GM19043 (cell line): ENCODE measurements around the gene RAX.
"Not testable (repeated sequence)": the region's sequence is repeated elsewhere in the genome, so short reads cannot be mapped to it uniquely, and the experiment has no call there.

Experiments used
- ATAC-seq: cut with Tn5 transposase; IDR thresholded peaks from one replicate; pipeline ENCODE4 v1.9.1; 2021; ENCODE audit warnings: low read depth; ENCODE audit not compliant: unreplicated experiment

RAX gene

GRCh38 chr18:59273759-59274532 is 692 bp upstream of the RAX start:
- no peak for ATAC-seq

- no peak for ATAC-seq
These were observed 899 bp downstream of the RAX start for GRCh38 chr18:59272221-59272888.

GRCh38 chr18:59271606-59272220 is 1.5 kb downstream of the RAX start:
- ATAC-seq: no peak

- ATAC-seq: no peak
These were observed 2.5 kb downstream of the RAX start for GRCh38 chr18:59270689-59271257.

DNA sequence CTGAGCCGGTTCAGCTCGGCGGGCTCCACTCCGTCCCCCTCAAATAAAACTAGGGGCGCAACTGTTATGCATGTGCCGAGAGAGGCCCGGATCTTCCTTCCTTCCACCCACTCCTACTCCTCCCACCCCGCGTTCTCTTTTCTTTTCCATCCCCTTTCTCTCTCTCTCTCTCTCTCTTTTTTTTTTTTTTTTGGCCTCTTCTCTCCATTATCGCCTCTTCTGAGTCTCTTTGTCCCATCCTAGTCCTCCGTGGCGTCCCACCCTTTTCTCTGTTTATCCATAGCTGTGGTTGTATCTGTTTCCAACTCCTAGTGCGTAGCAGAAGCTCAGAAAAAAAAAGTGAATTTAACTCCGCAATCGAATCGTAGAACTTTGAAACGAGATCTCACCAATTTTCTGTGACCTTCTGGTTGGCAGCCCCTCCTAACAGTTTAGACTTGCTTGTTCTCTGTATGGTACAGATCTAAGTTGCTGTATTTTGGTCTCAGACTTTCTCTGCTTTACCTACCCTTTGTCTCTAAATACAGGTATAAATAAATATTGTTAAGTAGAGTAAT is 3.6 kb downstream of the RAX start:
- no peak for ATAC-seq

- no peak for ATAC-seq
These were observed 4.3 kb downstream of the RAX start for GRCh38 chr18:59268721-59269562.

GRCh38 chr18:59268127-59268720 is 5.0 kb downstream of the RAX start:
- no peak for ATAC-seq

DNA sequence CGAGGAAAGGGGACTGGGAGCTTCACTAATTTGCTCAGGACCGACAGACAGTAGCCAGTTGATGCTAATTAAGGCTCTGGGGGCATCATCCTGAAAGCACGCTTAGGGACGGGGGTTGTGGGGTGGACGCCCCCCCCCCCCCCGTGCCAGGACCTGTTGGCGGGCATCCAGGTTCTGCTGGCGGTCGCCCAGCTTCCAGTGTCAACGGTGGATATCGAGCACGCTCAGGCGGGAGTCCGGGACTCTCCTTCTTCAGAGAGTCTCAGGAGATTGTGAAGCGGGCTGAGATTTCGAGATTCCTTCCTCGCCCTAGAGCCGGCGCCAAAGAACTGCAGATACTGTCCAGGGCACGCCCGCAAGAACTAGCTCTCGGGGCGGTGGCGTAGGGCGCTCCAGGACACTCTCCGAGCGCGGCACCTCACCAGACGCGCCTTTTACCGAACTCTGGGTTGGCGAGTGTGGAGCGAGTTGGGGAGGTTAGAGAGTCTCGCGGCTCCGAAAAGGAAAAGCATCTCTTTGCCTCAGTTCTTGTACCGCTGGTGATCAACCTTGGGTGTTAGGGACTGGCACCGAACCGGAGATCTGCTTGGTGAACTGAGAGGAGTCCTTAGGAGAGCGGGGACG is 5.6 kb downstream of the RAX start:
- no peak for ATAC-seq

- ATAC-seq: no peak
These were observed 6.3 kb downstream of the RAX start for GRCh38 chr18:59266886-59267502.

GRCh38 chr18:59266459-59266858 is 6.8 kb downstream of the RAX start:
- no peak for ATAC-seq

- ATAC-seq: no peak
These were observed 7.3 kb downstream of the RAX start for GRCh38 chr18:59265974-59266369.

DNA sequence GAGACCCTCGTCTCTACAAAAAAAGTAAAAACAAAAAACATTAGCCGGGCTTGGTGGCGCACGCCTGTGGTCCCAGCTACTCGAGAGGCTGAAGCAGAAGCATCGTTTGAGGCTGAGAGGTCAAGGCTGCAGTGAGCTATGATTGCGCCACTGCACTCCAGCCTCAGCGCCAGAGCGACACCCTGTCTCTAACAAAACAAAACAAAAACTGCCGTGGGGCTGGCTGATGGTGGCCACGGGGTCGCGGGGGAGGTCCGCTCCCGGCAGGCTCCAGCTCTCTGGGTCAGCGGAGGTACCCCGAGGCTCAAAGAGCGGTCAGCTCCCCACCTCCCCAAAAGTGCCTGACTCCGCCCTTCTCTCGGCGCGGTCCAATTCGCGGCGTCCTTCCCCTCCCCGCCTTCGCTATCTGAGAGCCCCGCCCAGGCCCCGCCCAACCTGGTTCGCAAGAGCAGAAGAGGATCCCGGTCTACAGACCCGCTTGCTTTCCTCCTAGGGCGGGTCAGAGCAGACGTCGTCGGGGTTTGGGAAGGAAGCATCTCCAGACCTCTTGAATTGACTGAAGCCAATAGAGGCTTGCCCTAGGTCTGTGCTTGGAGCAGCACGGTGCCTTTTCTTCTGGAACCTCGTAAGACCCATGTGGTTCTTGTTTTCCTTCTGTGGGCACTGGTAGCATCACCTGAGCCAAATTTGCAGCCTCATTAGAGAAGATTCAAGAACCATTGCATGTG is 7.8 kb downstream of the RAX start:
- no peak for ATAC-seq

- ATAC-seq: no peak
These were observed 8.5 kb downstream of the RAX start for GRCh38 chr18:59264651-59265245.

- no peak for ATAC-seq
These were observed 9.1 kb downstream of the RAX start for GRCh38 chr18:59264121-59264571.

- ATAC-seq: no peak
These were observed 9.6 kb downstream of the RAX start for GRCh38 chr18:59263661-59264060.

DNA sequence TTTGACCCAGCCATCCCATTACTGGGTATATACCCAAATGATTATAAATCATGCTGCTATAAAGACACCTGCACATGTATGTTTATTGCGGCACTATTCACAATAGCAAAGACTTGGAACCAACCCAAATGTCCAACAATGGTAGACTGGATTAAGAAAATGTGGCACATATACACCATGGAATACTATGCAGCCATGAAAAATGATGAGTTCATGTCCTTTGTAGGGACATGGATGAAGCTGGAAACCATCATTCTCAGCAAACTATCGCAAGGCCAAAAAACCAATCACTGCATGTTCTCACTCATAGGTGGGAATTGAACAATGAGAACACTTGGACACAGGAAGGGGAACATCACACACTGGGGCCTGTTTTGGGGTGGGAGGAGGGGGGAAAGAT is 11.0 kb downstream of the RAX start:
- not testable (repeated sequence) for ATAC-seq

DNA sequence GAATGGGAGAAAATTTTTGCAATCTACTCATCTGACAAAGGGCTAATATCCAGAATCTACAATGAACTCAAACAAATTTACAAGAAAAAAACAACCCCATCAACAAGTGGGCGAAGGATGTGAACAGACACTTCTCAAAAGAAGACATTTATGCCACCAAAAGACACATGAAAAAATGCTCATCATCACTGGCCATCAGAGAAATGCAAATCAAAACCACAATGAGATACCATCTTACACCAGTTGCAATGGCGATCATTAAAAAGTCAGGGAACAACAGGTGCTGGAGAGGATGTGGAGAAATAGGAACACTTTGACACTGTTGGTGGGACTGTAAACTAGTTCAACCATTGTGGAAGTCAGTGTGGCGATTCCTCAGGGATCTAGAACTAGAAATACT is 11.4 kb downstream of the RAX start:
- ATAC-seq: not testable (repeated sequence)

DNA sequence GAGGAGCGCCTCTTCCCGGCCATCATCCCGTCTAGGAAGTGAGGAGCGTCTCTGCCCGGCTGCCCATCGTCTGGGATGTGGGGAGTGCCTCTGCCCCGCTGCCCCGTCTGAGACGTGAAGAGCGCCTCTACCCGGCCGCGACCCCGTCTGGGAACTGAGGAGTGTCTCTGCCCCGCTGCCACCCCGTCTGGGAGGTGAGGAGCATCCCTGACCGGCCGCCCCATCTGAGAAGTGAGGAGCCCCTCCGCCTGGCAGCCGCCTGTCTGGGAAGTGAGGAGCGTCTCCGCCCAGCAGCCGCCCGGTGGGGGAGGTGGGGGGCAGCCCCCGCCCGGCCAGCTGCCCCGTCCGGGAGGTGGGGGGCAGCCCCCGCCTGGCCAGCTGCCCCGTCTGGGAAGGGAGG is 17.8 kb downstream of the RAX start:
- ATAC-seq: not testable (repeated sequence)
